ENCODE results near the gene CHRM4.

The CHRM4 gene

GRCh38 chr11:46356924-46357482, 34.6 kb downstream of the CHRM4 start:
- H3K4me3 ChIP-seq (ENCODE audit: low read length, poor library complexity, severe bottlenecking) = no peak overlapping the region
- H3K4me1 ChIP-seq (ENCODE audit: insufficient read depth, low read length, poor library complexity, severe bottlenecking) = peaks cover 56% of the 10 kb centered on the region
- peak overlapping the region; percentile 23 for H3K4me2 ChIP-seq (ENCODE audit: low read depth, low read length, poor library complexity, severe bottlenecking)
- H3K27me3 ChIP-seq (ENCODE audit: insufficient read depth, low read length, poor library complexity, severe bottlenecking) = no peaks in the 10 kb centered on the region
- H4K20me1 ChIP-seq (ENCODE audit: insufficient read depth, low read length, poor library complexity, severe bottlenecking) = peaks cover 49% of the 10 kb centered on the region
- peaks cover 97% of the 10 kb centered on the region for H3K79me2 ChIP-seq (ENCODE audit: insufficient read depth, low read length)
- H3K9ac ChIP-seq (ENCODE audit: low read depth, low read length, poor library complexity, severe bottlenecking) = peak overlapping the region; percentile 9
- H3F3A ChIP-seq (ENCODE audit: low read depth) = no peaks in the 10 kb centered on the region; the same call in 1 of the 2 replicates
- no peaks in the 10 kb centered on the region for H3K9me3 ChIP-seq (ENCODE audit: insufficient read depth, low read depth, low read length)
- TF ChIP-seq CTCF (conservative IDR thresholded peaks at IDR 0.05; ENCODE audit: low read length) = no peak
- TF ChIP-seq EZH2phosphoT487 (IDR thresholded peaks at IDR 0.05; ENCODE audit: borderline replicate concordance) = no peak
- no peak overlapping the region for H2AFZ ChIP-seq (ENCODE audit: low read length)
- H3K36me3 ChIP-seq (ENCODE audit: insufficient read depth, low read length) = peaks cover 14% of the 10 kb centered on the region; the same call in 1 of the 2 replicates
- no peaks in the 10 kb centered on the region for H3K9me2 ChIP-seq (replicated peaks; ENCODE audit: low read depth, low read length)

GRCh38 chr11:46353698-46354097, 37.9 kb downstream of the CHRM4 start:
- Histone ChIP-seq H4K20me1 (ENCODE audit: insufficient read depth, low read length, poor library complexity, severe bottlenecking) (peaks cover 69% of the 10 kb centered on the region), H3K9me2 (replicated peaks; ENCODE audit: low read depth, low read length) (no peaks in the 10 kb centered on the region), H3K9me3 (ENCODE audit: insufficient read depth, low read depth, low read length) (no peaks in the 10 kb centered on the region), H3K4me3 (ENCODE audit: low read length, poor library complexity, severe bottlenecking) (no peak overlapping the region), H3K27me3 (ENCODE audit: insufficient read depth, low read length, poor library complexity, severe bottlenecking) (no peaks in the 10 kb centered on the region), H3K36me3 (ENCODE audit: insufficient read depth, low read length) (peaks cover 14% of the 10 kb centered on the region; the same call in 1 of the 2 replicates), H3K4me2 (ENCODE audit: low read depth, low read length, poor library complexity, severe bottlenecking) (peak overlapping the region; percentile 100), H3K9ac (ENCODE audit: low read depth, low read length, poor library complexity, severe bottlenecking) (peak overlapping the region; percentile 3), H3K79me2 (ENCODE audit: insufficient read depth, low read length) (peaks cover 100% of the 10 kb centered on the region), H3K4me1 (ENCODE audit: insufficient read depth, low read length, poor library complexity, severe bottlenecking) (peaks cover 67% of the 10 kb centered on the region), H2AFZ (ENCODE audit: low read length) (no peak overlapping the region), H3F3A (ENCODE audit: low read depth) (peaks cover 4% of the 10 kb centered on the region; the same call in 1 of the 2 replicates)
- TF ChIP-seq EZH2phosphoT487 (IDR thresholded peaks at IDR 0.05; ENCODE audit: borderline replicate concordance) (no peak), CTCF (conservative IDR thresholded peaks at IDR 0.05; ENCODE audit: low read length) (no peak)

- no peaks in the 10 kb centered on the region for H3K27me3 ChIP-seq (ENCODE audit: insufficient read depth, low read length, poor library complexity, severe bottlenecking)
- peak overlapping the region; percentile 56 for H3K9ac ChIP-seq (ENCODE audit: low read depth, low read length, poor library complexity, severe bottlenecking)
- H3K9me3 ChIP-seq (ENCODE audit: insufficient read depth, low read depth, low read length) = no peaks in the 10 kb centered on the region
- H3K9me2 ChIP-seq (replicated peaks; ENCODE audit: low read depth, low read length) = no peaks in the 10 kb centered on the region
- peak; percentile 97 for TF ChIP-seq CTCF (conservative IDR thresholded peaks at IDR 0.05; ENCODE audit: low read length)
- no peak for TF ChIP-seq EZH2phosphoT487 (IDR thresholded peaks at IDR 0.05; ENCODE audit: borderline replicate concordance)
- H4K20me1 ChIP-seq (ENCODE audit: insufficient read depth, low read length, poor library complexity, severe bottlenecking) = peaks cover 73% of the 10 kb centered on the region
- peaks cover 66% of the 10 kb centered on the region for H3K4me1 ChIP-seq (ENCODE audit: insufficient read depth, low read length, poor library complexity, severe bottlenecking)
- peaks cover 14% of the 10 kb centered on the region; the same call in 1 of the 2 replicates for H3K36me3 ChIP-seq (ENCODE audit: insufficient read depth, low read length)
- H3K4me2 ChIP-seq (ENCODE audit: low read depth, low read length, poor library complexity, severe bottlenecking) = peak overlapping the region; percentile 100
- H2AFZ ChIP-seq (ENCODE audit: low read length) = no peak overlapping the region
- H3K79me2 ChIP-seq (ENCODE audit: insufficient read depth, low read length) = peaks cover 98% of the 10 kb centered on the region
- H3K4me3 ChIP-seq (ENCODE audit: low read length, poor library complexity, severe bottlenecking) = peak overlapping the region; percentile 64
- peaks cover 5% of the 10 kb centered on the region; the same call in 1 of the 2 replicates for H3F3A ChIP-seq (ENCODE audit: low read depth)
Measured at GRCh38 chr11:46352063-46352841, 39.3 kb downstream of the CHRM4 start.
